ENCODE measurements around the gene ZNF343. TPM values are rescaled to one million over a fixed set of nuclear protein-coding genes. Genes with fewer than 3 reads are reported as not detected.

Gene ZNF343
- total and polyA plus RNA-seq, 2 of the 8 experiments (the other 6 are each of a cell fraction or from before 2014, with no cell fraction given), result 1.8 to 5.0 TPM

- no peak for TF ChIP-seq CHD7 (IDR thresholded peaks at IDR 0.05; ENCODE audit: insufficient replicate concordance, low read length)
- TF ChIP-seq BRCA1 (IDR thresholded peaks at IDR 0.05; ENCODE audit: low read depth, low read length), result no peak
- no peak for TF ChIP-seq FOSL1 (IDR thresholded peaks at IDR 0.05; ENCODE audit: insufficient read depth, low read depth, low read length)
- no peak for TF ChIP-seq SP2 (IDR thresholded peaks at IDR 0.05; ENCODE audit: low read length)
- no peak for TF ChIP-seq CHD2 (IDR thresholded peaks at IDR 0.05; ENCODE audit: low read length)
- TF ChIP-seq JUND (IDR thresholded peaks at IDR 0.05; ENCODE audit: low read length), result no peak
- TF ChIP-seq KDM1A (IDR thresholded peaks at IDR 0.05; ENCODE audit: borderline replicate concordance, low read length), result no peak
Measured at GRCh38 chr20:2460752-2461424, 47.8 kb downstream of the ZNF343 start (continued).

All from H1 (cell line).